ENCODE data around the gene FBXO31. TPM values are rescaled to one million over a fixed set of nuclear protein-coding genes. Genes with fewer than 3 reads are reported as not detected.

Gene FBXO31
- total and polyA plus RNA-seq, 2 donors from 2014 or later, result 12.5 to 34.9 TPM

DNA sequence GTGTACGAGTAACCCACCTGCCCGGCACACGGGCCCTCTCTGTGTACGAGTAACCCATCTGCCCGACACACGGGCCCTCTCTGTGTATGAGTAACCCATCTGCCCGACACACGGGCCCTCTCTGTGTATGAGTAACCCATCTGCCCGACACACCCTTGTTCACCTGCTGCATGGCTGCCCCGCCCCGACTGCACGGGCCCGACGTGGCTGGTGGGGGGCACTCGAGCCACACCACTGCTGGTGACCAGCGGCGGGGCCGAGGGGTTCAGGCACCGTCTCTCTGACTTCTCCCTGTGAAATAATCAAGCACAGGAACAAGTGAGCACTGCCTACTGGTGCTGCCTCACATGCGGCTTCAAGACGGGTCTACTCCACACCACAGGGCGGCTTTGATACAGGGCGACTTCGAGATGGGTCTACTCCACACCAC is 30.7 kb upstream of the FBXO31 start:
- TF ChIP-seq, protein P1, sequence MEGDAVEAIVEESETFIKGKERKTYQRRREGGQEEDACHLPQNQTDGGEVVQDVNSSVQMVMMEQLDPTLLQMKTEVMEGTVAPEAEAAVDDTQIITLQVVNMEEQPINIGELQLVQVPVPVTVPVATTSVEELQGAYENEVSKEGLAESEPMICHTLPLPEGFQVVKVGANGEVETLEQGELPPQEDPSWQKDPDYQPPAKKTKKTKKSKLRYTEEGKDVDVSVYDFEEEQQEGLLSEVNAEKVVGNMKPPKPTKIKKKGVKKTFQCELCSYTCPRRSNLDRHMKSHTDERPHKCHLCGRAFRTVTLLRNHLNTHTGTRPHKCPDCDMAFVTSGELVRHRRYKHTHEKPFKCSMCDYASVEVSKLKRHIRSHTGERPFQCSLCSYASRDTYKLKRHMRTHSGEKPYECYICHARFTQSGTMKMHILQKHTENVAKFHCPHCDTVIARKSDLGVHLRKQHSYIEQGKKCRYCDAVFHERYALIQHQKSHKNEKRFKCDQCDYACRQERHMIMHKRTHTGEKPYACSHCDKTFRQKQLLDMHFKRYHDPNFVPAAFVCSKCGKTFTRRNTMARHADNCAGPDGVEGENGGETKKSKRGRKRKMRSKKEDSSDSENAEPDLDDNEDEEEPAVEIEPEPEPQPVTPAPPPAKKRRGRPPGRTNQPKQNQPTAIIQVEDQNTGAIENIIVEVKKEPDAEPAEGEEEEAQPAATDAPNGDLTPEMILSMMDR (IDR thresholded peaks at IDR 0.05; ENCODE audit: borderline replicate concordance, extremely low read depth, insufficient read depth), result no peak
- Histone ChIP-seq H3K4me3 (ENCODE audit: low read length in 3 of 3) (no peak overlapping the region), H3K9ac (ENCODE audit: low read length in 3 of 3) (no peak overlapping the region), H3K27ac (ENCODE audit: low read depth in 2 of 2, low read length in 2 of 2) (no peak overlapping the region), H3K4me1 (ENCODE audit: control insufficient read depth in 2 of 3, insufficient read depth in 2 of 3, low read depth in 1 of 3, low read length in 3 of 3) (no peaks in the 10 kb centered on the region), H3K27me3 (ENCODE audit: control insufficient read depth, insufficient read depth, low read length) (no peaks in the 10 kb centered on the region), H3K9me3 (ENCODE audit: control insufficient read depth in 2 of 3, insufficient read depth in 1 of 3, low read length in 3 of 3) (no peaks in the 10 kb centered on the region), H3K36me3 (ENCODE audit: control insufficient read depth in 2 of 3, insufficient read depth in 3 of 3, low read length in 3 of 3) (peaks cover 2 to 67% (median 31%) of the 10 kb centered on the region in 3 donors)
- intact Hi-C loops (cut with DNase I), result no loop called here
- no peak for FAIRE-seq
- DNase-seq, result no peak

DNA sequence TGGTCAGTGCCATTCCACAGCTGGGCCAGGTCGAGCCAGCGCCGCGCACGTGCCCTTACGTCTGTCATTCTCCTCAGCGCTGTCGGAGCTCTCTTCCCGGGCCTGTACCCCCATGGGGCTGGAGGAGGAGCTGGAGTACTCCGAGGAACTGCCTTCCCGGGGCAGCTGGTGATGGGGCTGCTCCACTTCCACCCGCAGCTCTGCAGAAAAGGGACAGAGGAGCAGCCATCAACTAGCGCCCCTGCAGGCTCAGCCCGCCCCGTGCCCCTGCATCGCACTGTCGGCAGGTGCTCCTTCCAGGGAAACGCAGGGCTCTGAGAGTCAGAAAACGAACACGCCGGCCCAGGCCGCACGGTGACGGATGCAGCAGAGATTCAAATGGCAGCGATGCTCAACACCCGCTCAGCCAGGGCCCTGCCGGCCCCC is 29.4 kb upstream of the FBXO31 start:
- Histone ChIP-seq H3K9me3 (ENCODE audit: control insufficient read depth in 2 of 3, insufficient read depth in 1 of 3, low read length in 3 of 3) (no peaks in the 10 kb centered on the region), H3K27me3 (ENCODE audit: control insufficient read depth, insufficient read depth, low read length) (no peaks in the 10 kb centered on the region), H3K4me3 (ENCODE audit: low read length in 3 of 3) (no peak overlapping the region), H3K9ac (ENCODE audit: low read length in 3 of 3) (no peak overlapping the region), H3K4me1 (ENCODE audit: control insufficient read depth in 2 of 3, insufficient read depth in 2 of 3, low read depth in 1 of 3, low read length in 3 of 3) (peaks cover 0 to 3% (median 0%) of the 10 kb centered on the region in 3 donors), H3K27ac (ENCODE audit: low read depth in 2 of 2, low read length in 2 of 2) (no peak overlapping the region), H3K36me3 (ENCODE audit: control insufficient read depth in 2 of 3, insufficient read depth in 3 of 3, low read length in 3 of 3) (peaks cover 2 to 69% (median 31%) of the 10 kb centered on the region in 3 donors)
- FAIRE-seq, result no peak
- intact Hi-C loops (cut with DNase I), result no loop called here
- no peak for DNase-seq
- TF ChIP-seq, protein P1 (IDR thresholded peaks at IDR 0.05; ENCODE audit: borderline replicate concordance, extremely low read depth, insufficient read depth), result no peak

DNA sequence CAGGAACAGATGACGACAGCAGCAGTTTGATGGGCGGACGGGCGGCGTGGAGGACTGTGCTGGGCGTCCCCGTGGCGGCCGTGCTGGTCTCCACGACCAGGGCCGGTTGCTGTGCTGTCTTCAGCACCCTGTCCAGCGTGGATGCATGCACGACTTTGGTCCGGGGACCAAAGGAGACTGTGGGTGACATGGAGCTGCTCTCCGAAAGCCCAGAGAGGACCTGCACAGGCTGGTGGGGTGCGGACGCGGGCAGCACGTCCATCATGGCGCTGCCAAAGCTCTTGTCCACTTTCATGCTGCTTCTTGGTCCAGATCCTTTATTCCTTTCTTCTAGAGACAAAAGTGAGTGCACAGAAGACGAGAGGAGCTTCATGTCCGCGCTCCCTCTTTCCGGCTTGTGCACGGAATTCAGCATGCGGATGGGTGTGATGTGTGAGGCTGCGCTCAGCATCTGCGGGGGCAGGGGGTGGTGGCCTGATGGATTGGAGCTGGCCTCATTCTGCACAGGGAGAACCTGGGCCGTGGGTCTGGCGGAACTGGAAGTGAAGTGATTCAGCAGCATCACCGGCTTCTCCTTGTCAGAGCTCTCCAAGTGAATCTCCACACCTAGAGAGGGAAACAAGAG is 28.9 kb upstream of the FBXO31 start:
- Histone ChIP-seq H3K27ac (ENCODE audit: low read depth in 2 of 2, low read length in 2 of 2) (no peak overlapping the region), H3K4me3 (ENCODE audit: low read length in 3 of 3) (no peak overlapping the region), H3K9ac (ENCODE audit: low read length in 3 of 3) (no peak overlapping the region), H3K36me3 (ENCODE audit: control insufficient read depth in 2 of 3, insufficient read depth in 3 of 3, low read length in 3 of 3) (peaks cover 2 to 63% (median 27%) of the 10 kb centered on the region in 3 donors), H3K27me3 (ENCODE audit: control insufficient read depth, insufficient read depth, low read length) (no peaks in the 10 kb centered on the region), H3K9me3 (ENCODE audit: control insufficient read depth in 2 of 3, insufficient read depth in 1 of 3, low read length in 3 of 3) (no peaks in the 10 kb centered on the region), H3K4me1 (ENCODE audit: control insufficient read depth in 2 of 3, insufficient read depth in 2 of 3, low read depth in 1 of 3, low read length in 3 of 3) (peaks cover 0 to 3% (median 0%) of the 10 kb centered on the region in 3 donors)
- FAIRE-seq (no peak), DNase-seq (no peak)
- intact Hi-C loops (cut with DNase I), result no loop called here
- TF ChIP-seq, protein P1 (IDR thresholded peaks at IDR 0.05; ENCODE audit: borderline replicate concordance, extremely low read depth, insufficient read depth), result no peak

All from kidney (tissue), 14 donors.